Activated T-cell treated with anti-CD3 and anti-CD28 coated beads, Interleukin-2, amount 50 U/mL, for 4 hours (primary cell): ENCODE results near the gene SPECC1L. TPM values are rescaled to one million over a fixed set of nuclear protein-coding genes. Genes with fewer than 3 reads are reported as not detected.

Experiments used
- ATAC-seq, 2 donors: fragments of 200-7000 bp; cut with Tn5 transposase; one replicate each; pipeline ENCODE4 v1.10.0; 2021
- DNase-seq: peaks from one replicate; pipeline ENCODE4 v3.0.0-alpha.2; 2020
- H3K27me3 Mint-ChIP-seq: one replicate; pipeline ENCODE4 v1.8.0; 2021; ENCODE audit warnings: low read depth, mixed read lengths
- H3K36me3 Mint-ChIP-seq: one replicate; pipeline ENCODE4 v1.8.0; 2022; ENCODE audit warnings: mixed read lengths; ENCODE audit not compliant: insufficient read depth
- H3K4me1 Mint-ChIP-seq: one replicate; pipeline ENCODE4 v1.8.0; 2021; ENCODE audit warnings: low read depth, mixed read lengths
- H3K4me3 Mint-ChIP-seq: one replicate; pipeline ENCODE4 v1.8.0; 2021; ENCODE audit warnings: mild to moderate bottlenecking, moderate library complexity, mixed read lengths
- H3K9me3 Mint-ChIP-seq: one replicate; pipeline ENCODE4 v1.8.0; 2021; ENCODE audit warnings: mixed read lengths
- total RNA-seq, 3 donors: library from RNA; stranded (reverse); gene quantifications; one replicate each; pipeline ENCODE4 v1.2.1, GENCODE V29; 2021

SPECC1L gene
- total RNA-seq, 3 donors from 2014 or later = 31.4 to 33.6 (median 33.1) TPM

GRCh38 chr22:24414984-24415945, 144.6 kb downstream of the SPECC1L start:
- peaks cover 7% of the 10 kb centered on the region for H3K36me3 Mint-ChIP-seq
- no peaks in the 10 kb centered on the region for H3K27me3 Mint-ChIP-seq
- ATAC-seq (no peak), DNase-seq (no peak)
- peaks cover 3% of the 10 kb centered on the region for H3K4me1 Mint-ChIP-seq
- H3K4me3 Mint-ChIP-seq = no peak overlapping the region
- H3K9me3 Mint-ChIP-seq = no peaks in the 10 kb centered on the region

DNA sequence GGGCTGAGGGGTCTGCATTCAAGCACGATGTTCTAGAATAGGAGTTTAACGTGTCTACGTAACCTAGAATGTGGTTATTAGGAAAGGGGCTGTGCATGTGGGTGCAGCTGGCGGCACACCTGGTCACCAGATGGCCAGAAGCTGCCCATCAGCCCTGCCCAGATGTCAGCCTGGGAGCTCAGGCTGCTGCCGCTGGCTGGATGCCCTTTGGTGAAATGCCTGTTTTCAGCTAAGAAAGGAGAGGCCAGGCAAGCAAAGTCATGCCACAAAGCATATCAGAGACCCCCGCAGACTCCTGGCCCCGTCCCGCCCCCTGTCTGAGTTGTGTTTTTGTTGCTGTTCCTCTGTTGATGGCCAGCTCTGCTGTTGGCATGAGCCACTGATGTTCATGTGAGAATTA, 145.5 kb downstream of the SPECC1L start:
- no peak overlapping the region for H3K4me3 Mint-ChIP-seq
- no peak for DNase-seq
- no peak for ATAC-seq
- H3K4me1 Mint-ChIP-seq = no peaks in the 10 kb centered on the region
- peaks cover 6% of the 10 kb centered on the region for H3K36me3 Mint-ChIP-seq
- H3K27me3 Mint-ChIP-seq = no peaks in the 10 kb centered on the region
- H3K9me3 Mint-ChIP-seq = no peaks in the 10 kb centered on the region

DNA sequence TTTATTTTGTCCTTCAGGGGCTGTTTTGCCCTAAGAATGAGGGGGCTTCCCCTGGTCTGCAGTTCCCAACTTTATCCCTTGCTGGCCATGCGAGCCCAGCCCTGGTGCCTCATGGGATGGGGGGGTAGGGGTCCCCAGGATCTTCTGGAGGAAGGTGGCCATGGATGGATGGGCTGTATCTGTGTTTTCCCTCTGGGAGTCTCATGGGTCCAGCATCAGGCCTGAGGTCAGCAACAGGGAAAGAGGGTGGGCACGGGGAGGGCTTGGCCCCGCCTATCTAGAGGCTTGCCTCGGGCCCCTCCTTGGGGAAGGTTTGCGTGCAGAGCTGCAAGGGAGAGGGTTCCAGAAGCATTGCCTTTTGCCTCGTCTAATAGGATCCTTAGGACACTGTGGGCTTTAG, 146.0 kb downstream of the SPECC1L start:
- no peaks in the 10 kb centered on the region for H3K27me3 Mint-ChIP-seq
- no peak for DNase-seq
- peaks cover 6% of the 10 kb centered on the region for H3K36me3 Mint-ChIP-seq
- no peak for ATAC-seq
- H3K4me1 Mint-ChIP-seq = no peaks in the 10 kb centered on the region
- H3K9me3 Mint-ChIP-seq = no peaks in the 10 kb centered on the region
- no peak overlapping the region for H3K4me3 Mint-ChIP-seq

- Mint-ChIP-seq H3K4me3 (no peak overlapping the region), H3K36me3 (peaks cover 6% of the 10 kb centered on the region), H3K27me3 (no peaks in the 10 kb centered on the region), H3K9me3 (no peaks in the 10 kb centered on the region), H3K4me1 (no peaks in the 10 kb centered on the region)
- ATAC-seq = no peak
- DNase-seq = no peak
These were observed 146.6 kb downstream of the SPECC1L start for GRCh38 chr22:24417200-24417599.

GRCh38 chr22:24417901-24418641, 147.4 kb downstream of the SPECC1L start:
- no peak for DNase-seq
- H3K36me3 Mint-ChIP-seq = peaks cover 3% of the 10 kb centered on the region
- no peaks in the 10 kb centered on the region for H3K4me1 Mint-ChIP-seq
- no peak for ATAC-seq
- H3K27me3 Mint-ChIP-seq = no peaks in the 10 kb centered on the region
- H3K9me3 Mint-ChIP-seq = no peaks in the 10 kb centered on the region
- H3K4me3 Mint-ChIP-seq = no peak overlapping the region

DNA sequence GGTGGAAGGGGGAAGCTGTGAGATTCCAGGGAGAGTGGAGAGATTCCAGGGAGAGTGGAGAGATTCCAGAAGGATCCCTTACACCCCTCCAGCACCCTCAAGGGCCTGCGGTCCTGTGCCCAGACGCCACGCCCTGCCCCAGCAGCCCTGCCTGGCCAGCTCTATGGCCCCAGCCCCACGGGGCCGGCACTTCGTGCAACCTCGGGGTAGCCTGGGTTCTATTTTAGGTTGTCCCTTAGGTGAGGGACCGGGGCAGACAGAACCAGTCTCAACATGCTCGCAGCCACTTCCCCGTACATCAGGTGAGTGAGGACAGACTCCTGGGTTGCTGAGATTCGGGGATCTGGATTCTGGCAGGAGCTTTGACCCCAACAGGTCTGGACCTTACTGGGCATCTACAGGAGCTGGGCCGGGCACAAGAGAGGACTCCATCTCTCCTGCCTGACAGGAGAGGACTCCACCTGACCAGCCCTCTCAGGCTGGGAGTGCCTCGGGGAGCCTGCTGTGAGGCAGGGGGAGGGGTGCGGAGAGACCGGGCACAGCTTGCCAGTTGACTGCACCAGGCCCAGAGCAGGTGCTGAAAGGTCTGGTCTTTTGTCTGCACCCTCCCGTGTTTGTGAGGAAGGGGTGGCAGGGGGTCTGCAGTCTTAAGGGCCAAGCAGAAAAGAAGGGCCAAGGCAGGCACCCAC, 148.3 kb downstream of the SPECC1L start:
- H3K36me3 Mint-ChIP-seq = peaks cover 2% of the 10 kb centered on the region
- no peak for ATAC-seq
- no peaks in the 10 kb centered on the region for H3K27me3 Mint-ChIP-seq
- no peaks in the 10 kb centered on the region for H3K9me3 Mint-ChIP-seq
- no peak for DNase-seq
- H3K4me3 Mint-ChIP-seq = no peak overlapping the region
- H3K4me1 Mint-ChIP-seq = no peaks in the 10 kb centered on the region

GRCh38 chr22:24419475-24419850, 148.8 kb downstream of the SPECC1L start:
- H3K4me3 Mint-ChIP-seq = no peak overlapping the region
- peaks cover 2% of the 10 kb centered on the region for H3K36me3 Mint-ChIP-seq
- no peaks in the 10 kb centered on the region for H3K9me3 Mint-ChIP-seq
- no peak for DNase-seq
- no peak for ATAC-seq
- H3K27me3 Mint-ChIP-seq = no peaks in the 10 kb centered on the region
- H3K4me1 Mint-ChIP-seq = no peaks in the 10 kb centered on the region

- no peak overlapping the region for H3K4me3 Mint-ChIP-seq
- H3K9me3 Mint-ChIP-seq = no peaks in the 10 kb centered on the region
- H3K27me3 Mint-ChIP-seq = no peaks in the 10 kb centered on the region
- no peak for ATAC-seq
- DNase-seq = no peak
- H3K36me3 Mint-ChIP-seq = peaks cover under 1% of the 10 kb centered on the region
- peaks cover under 1% of the 10 kb centered on the region for H3K4me1 Mint-ChIP-seq
These were observed 149.7 kb downstream of the SPECC1L start for GRCh38 chr22:24420072-24420976.

- no peak for DNase-seq
- Mint-ChIP-seq H3K4me1 (peaks cover 7% of the 10 kb centered on the region), H3K27me3 (no peaks in the 10 kb centered on the region), H3K4me3 (no peak overlapping the region), H3K9me3 (no peaks in the 10 kb centered on the region), H3K36me3 (no peaks in the 10 kb centered on the region)
- ATAC-seq = no peak
These were observed 150.3 kb downstream of the SPECC1L start for GRCh38 chr22:24420977-24421343.

DNA sequence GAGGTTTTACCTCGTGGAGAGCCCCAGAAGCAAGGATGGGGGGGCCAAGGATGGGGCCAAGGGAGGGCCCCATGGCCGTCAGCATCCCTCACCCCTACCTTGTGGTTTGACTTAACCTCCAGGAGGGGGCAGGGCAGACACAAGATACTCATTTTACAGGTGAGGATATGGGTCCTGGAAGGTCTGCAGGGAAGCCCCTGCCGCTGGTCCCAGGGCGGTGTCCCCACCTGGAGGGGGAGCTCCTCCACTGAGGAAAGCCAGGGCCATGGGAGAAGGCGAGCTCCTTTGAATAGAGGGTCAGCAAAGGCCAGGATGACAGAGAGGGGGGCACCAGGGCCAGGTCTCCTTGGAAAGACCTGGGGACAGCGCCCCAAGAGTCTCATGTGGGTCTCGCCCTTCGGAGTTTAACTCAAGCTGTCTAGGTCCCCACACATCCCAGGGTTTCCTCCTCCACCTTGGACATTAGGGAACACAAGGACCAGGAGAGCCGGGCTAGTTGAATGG, 150.8 kb downstream of the SPECC1L start:
- ATAC-seq (peak; percentile 28 to 29), DNase-seq (peak; percentile 47)
- H3K36me3 Mint-ChIP-seq = no peaks in the 10 kb centered on the region
- peaks cover 12% of the 10 kb centered on the region for H3K4me1 Mint-ChIP-seq
- H3K9me3 Mint-ChIP-seq = no peaks in the 10 kb centered on the region
- no peak overlapping the region for H3K4me3 Mint-ChIP-seq
- H3K27me3 Mint-ChIP-seq = no peaks in the 10 kb centered on the region

DNA sequence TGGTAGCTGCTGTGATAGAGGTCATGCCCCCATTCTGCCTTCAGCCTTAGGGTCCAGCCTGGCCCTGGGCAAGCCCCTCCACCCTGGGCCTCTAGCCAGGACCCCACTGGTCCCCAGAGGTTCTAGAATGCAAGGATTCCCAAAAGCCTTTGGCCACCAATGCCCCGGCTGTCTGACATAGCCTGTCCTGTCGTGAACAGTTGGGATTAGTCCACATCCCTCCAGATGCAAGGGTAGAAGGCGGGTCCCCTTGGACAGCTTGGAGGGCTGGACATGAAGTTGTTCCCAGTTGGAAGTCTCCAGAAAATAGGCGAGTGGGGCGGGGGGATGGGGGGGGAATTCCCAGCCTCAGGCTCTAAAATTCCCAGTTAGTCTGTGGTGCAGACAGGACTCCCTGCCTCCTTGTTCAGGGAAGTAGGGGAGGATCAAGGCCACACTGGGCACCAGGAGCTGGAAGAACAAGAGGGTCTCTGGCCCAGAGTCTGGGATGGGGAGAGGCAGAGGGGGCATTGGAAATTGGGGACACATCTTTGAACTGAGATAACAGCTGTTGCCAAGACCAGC, 151.6 kb downstream of the SPECC1L start:
- no peaks in the 10 kb centered on the region for H3K9me3 Mint-ChIP-seq
- H3K36me3 Mint-ChIP-seq = no peaks in the 10 kb centered on the region
- ATAC-seq = no peak
- no peaks in the 10 kb centered on the region for H3K27me3 Mint-ChIP-seq
- H3K4me3 Mint-ChIP-seq = peak overlapping the region; percentile 74
- peaks cover 19% of the 10 kb centered on the region for H3K4me1 Mint-ChIP-seq
- DNase-seq = no peak

DNA sequence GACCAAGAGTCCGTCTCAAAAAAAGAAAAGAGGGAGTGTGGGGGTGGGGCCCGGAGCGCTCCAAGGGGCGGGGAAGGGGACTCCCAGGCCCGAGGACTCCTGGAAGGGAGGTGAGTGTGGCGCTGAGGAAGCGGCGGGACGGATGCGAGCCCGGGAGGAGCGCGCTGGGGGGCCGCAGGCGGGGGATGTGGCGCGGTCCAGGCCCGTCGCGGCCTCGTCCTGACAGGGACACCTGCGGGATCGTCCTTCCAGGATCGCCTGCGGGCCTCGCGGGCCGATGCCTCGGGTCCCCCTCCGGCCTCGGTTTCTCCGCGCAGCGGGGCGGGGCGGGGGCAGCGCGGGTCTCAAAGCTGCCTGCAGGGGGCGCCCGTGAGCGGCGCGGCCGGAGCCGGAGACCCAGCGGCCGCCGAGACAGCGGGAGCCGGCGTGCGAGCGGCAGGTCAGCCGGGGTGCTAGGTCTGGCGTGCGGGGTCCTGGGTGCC, 152.9 kb downstream of the SPECC1L start:
- Mint-ChIP-seq H3K9me3 (no peaks in the 10 kb centered on the region), H3K27me3 (no peaks in the 10 kb centered on the region), H3K4me1 (peaks cover 28% of the 10 kb centered on the region), H3K36me3 (no peaks in the 10 kb centered on the region), H3K4me3 (peak overlapping the region; percentile 74)
- peak; percentile 48 to 51 for ATAC-seq
- DNase-seq = peak; percentile 63
